K562 (cell line): ENCODE results near the gene ASB10.

ENCODE experiments used
- PHF21A ChIP-seq: fragments of 450-650 bp; IDR thresholded peaks from 2 replicates; pipeline ENCODE4 v1.6.1; 2017; ENCODE audit warnings: low read depth, borderline replicate concordance
- SP1 ChIP-seq: sonication (generic); formaldehyde crosslinking; IDR thresholded peaks from 2 replicates; pipeline ENCODE4 v1.8.1; 2022; ENCODE audit warnings: mild to moderate bottlenecking, missing genetic modification reagents
- TBL1XR1 ChIP-seq, 2 experiments: IDR thresholded peaks; 2 replicates each; pipeline ENCODE4 v1.6.1; 2012; ENCODE audit warnings: improper control_type of control experiment in 2 of 2, low read length in 2 of 2, mild to moderate bottlenecking in 1 of 2
- ZNF121 ChIP-seq: sonication (generic); formaldehyde crosslinking; conservative IDR thresholded peaks from 2 replicates; pipeline ENCODE4 v1.8.0; 2022; ENCODE audit warnings: missing genetic modification reagents
- ZNF274 ChIP-seq: IDR thresholded peaks from 2 replicates; pipeline ENCODE4 v1.6.1; 2011; ENCODE audit warnings: low read depth, mild to moderate bottlenecking, low read length, moderate library complexity, borderline replicate concordance
- ZNF830 ChIP-seq: fragments of 250-450 bp; sonication (Bioruptor Pico); IDR thresholded peaks from 2 replicates; pipeline ENCODE4 v1.5.0; 2021; ENCODE audit warnings: mild to moderate bottlenecking
- TF ChIP-seq, protein P1 (sequence below): fragments of 450-650 bp; IDR thresholded peaks from 2 replicates; pipeline ENCODE4 v1.6.1; 2017; ENCODE audit warnings: antibody characterized with exemption, mild to moderate bottlenecking

DNA sequence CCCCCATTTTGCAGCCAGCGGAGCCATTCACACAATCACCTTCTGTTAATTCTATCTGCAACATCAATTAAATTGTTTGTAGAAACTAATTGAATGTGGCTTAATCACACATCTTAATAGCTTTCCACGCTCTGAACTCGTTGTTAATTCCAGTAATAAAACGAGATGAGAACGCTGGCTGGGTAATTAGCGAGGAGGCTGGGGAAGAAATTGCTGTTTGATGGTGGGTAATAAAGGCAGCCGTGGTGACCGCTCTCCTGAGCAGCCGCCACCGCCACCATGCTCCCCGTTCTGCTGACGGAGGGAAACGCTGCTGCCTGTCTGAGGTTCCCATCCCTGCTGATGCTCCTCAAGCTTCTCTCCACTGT is 55.8 kb downstream of the ASB10 start:
- TF ChIP-seq PHF21A (no peak), ZNF121 (CRISPR knock-in tag) (no peak), SP1 (no peak), ZNF830 (CRISPR knock-in tag) (no peak), TBL1XR1 (IDR thresholded peaks at IDR 0.05; ENCODE audit: low read length in 2 of 2) (no peak), ZNF274 (no peak)
- TF ChIP-seq, protein P1, sequence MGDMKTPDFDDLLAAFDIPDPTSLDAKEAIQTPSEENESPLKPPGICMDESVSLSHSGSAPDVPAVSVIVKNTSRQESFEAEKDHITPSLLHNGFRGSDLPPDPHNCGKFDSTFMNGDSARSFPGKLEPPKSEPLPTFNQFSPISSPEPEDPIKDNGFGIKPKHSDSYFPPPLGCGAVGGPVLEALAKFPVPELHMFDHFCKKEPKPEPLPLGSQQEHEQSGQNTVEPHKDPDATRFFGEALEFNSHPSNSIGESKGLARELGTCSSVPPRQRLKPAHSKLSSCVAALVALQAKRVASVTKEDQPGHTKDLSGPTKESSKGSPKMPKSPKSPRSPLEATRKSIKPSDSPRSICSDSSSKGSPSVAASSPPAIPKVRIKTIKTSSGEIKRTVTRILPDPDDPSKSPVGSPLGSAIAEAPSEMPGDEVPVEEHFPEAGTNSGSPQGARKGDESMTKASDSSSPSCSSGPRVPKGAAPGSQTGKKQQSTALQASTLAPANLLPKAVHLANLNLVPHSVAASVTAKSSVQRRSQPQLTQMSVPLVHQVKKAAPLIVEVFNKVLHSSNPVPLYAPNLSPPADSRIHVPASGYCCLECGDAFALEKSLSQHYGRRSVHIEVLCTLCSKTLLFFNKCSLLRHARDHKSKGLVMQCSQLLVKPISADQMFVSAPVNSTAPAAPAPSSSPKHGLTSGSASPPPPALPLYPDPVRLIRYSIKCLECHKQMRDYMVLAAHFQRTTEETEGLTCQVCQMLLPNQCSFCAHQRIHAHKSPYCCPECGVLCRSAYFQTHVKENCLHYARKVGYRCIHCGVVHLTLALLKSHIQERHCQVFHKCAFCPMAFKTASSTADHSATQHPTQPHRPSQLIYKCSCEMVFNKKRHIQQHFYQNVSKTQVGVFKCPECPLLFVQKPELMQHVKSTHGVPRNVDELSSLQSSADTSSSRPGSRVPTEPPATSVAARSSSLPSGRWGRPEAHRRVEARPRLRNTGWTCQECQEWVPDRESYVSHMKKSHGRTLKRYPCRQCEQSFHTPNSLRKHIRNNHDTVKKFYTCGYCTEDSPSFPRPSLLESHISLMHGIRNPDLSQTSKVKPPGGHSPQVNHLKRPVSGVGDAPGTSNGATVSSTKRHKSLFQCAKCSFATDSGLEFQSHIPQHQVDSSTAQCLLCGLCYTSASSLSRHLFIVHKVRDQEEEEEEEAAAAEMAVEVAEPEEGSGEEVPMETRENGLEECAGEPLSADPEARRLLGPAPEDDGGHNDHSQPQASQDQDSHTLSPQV = no peak
